DOHH2 (cell line): Measurements from ENCODE around the gene ABHD18.
A peak's percentile ranks its signal among the peaks of the same experiment; 100 is the strongest.

Experiments used
- H3F3A ChIP-seq: fragments of 200-600 bp; sonication (generic), shearing (Covaris generic); 2 replicates; pipeline ENCODE4 v1.6.0; 2016; ENCODE audit warnings: antibody characterized with exemption, mild to moderate bottlenecking; ENCODE audit not compliant: control insufficient read depth, insufficient read depth
- H3K27ac ChIP-seq: fragments of 200-600 bp; sonication (generic); 2 replicates; pipeline ENCODE4 v1.5.1; 2014; ENCODE audit warnings: low read depth, mild to moderate bottlenecking, low read length, moderate library complexity
- H3K27me3 ChIP-seq: fragments of 200-600 bp; sonication (generic); 2 replicates; pipeline ENCODE4 v1.6.1; 2014; ENCODE audit warnings: mild to moderate bottlenecking, low read length, mixed read lengths; ENCODE audit not compliant: control insufficient read depth
- H3K36me3 ChIP-seq: fragments of 200-600 bp; sonication (generic); 2 replicates; pipeline ENCODE4 v1.6.1; 2014; ENCODE audit warnings: mild to moderate bottlenecking, low read length, moderate library complexity, mixed read lengths; ENCODE audit not compliant: control insufficient read depth
- H3K4me1 ChIP-seq: fragments of 200-600 bp; sonication (generic); 2 replicates; pipeline ENCODE4 v1.6.1; 2014; ENCODE audit warnings: mild to moderate bottlenecking, low read length, mixed read lengths; ENCODE audit not compliant: control insufficient read depth
- H3K4me2 ChIP-seq: fragments of 200-600 bp; sonication (generic); 2 replicates; pipeline ENCODE4 v1.6.0; 2014; ENCODE audit warnings: mild to moderate bottlenecking, low read length, moderate library complexity
- H3K4me3 ChIP-seq: fragments of 200-600 bp; sonication (generic); 2 replicates; pipeline ENCODE4 v1.5.1; 2014; ENCODE audit warnings: mild to moderate bottlenecking, low read length, mixed read lengths
- H3K79me2 ChIP-seq: fragments of 200-600 bp; sonication (generic); 2 replicates; pipeline ENCODE4 v1.6.1; 2014; ENCODE audit warnings: mild to moderate bottlenecking, low read length, mixed read lengths; ENCODE audit not compliant: control insufficient read depth
- H3K9me2 ChIP-seq: fragments of 200-600 bp; sonication (generic); replicated peaks from 2 replicates; pipeline ENCODE4 v1.6.1; 2014; ENCODE audit warnings: mild to moderate bottlenecking, low read length, mixed read lengths; ENCODE audit not compliant: control insufficient read depth
- H3K9me3 ChIP-seq: fragments of 200-600 bp; sonication (generic); 2 replicates; pipeline ENCODE4 v1.6.1; 2014; ENCODE audit warnings: antibody characterized with exemption, low read length, mixed read lengths; ENCODE audit not compliant: control insufficient read depth, insufficient read depth
- H4K20me1 ChIP-seq: fragments of 200-600 bp; sonication (generic); 2 replicates; pipeline ENCODE4 v1.6.0; 2014; ENCODE audit warnings: low read depth, mild to moderate bottlenecking, antibody characterized with exemption, low read length, moderate library complexity; ENCODE audit not compliant: control insufficient read depth, insufficient read depth
- EZH2phosphoT487 ChIP-seq: fragments of 200-600 bp; sonication (generic); IDR thresholded peaks from 2 replicates; pipeline ENCODE4 v1.6.1; 2017; ENCODE audit warnings: borderline replicate concordance, mild to moderate bottlenecking, antibody characterized with exemption, low read length, moderate library complexity, mixed read lengths
- TF ChIP-seq, protein P1 (sequence below): fragments of 200-600 bp; sonication (generic); IDR thresholded peaks from one replicate; pipeline ENCODE4 v1.5.1; 2014; ENCODE audit warnings: antibody characterized with exemption, mild to moderate bottlenecking, low read depth, low read length; ENCODE audit not compliant: poor library complexity, severe bottlenecking

The ABHD18 gene

GRCh38 chr4:127965062-127965802 lies at the start of gene ABHD18, which contains the start of gene MFSD8:
Gene ABHD18 (plus strand): TSS chr4:127965406. CDS start chr4:127982956, 17,550 bp downstream.
Gene MFSD8 (minus strand): TSS chr4:127965173. CDS start chr4:127965133, 40 bp downstream.
- peaks cover 85% of the 10 kb centered on the region for H3K79me2 ChIP-seq
- H3K4me2 ChIP-seq: peak within 1 kb of the TSS; percentile 93
- H3K9me3 ChIP-seq: no peaks in the 10 kb centered on the region
- H3K27ac ChIP-seq: peak within 1 kb of the TSS; percentile 74
- no peaks in the 10 kb centered on the region for H3F3A ChIP-seq
- no peaks in the 10 kb centered on the region for H3K9me2 ChIP-seq
- H3K4me3 ChIP-seq: peak within 1 kb of the TSS; percentile 92
- no peaks in the 10 kb centered on the region for H3K27me3 ChIP-seq
- H3K4me1 ChIP-seq: peaks cover 10% of the 10 kb centered on the region
- TF ChIP-seq EZH2phosphoT487: no peak
- TF ChIP-seq, protein P1, sequence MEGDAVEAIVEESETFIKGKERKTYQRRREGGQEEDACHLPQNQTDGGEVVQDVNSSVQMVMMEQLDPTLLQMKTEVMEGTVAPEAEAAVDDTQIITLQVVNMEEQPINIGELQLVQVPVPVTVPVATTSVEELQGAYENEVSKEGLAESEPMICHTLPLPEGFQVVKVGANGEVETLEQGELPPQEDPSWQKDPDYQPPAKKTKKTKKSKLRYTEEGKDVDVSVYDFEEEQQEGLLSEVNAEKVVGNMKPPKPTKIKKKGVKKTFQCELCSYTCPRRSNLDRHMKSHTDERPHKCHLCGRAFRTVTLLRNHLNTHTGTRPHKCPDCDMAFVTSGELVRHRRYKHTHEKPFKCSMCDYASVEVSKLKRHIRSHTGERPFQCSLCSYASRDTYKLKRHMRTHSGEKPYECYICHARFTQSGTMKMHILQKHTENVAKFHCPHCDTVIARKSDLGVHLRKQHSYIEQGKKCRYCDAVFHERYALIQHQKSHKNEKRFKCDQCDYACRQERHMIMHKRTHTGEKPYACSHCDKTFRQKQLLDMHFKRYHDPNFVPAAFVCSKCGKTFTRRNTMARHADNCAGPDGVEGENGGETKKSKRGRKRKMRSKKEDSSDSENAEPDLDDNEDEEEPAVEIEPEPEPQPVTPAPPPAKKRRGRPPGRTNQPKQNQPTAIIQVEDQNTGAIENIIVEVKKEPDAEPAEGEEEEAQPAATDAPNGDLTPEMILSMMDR: peak; percentile 14
- no peaks in the 10 kb centered on the region for H4K20me1 ChIP-seq
- H3K36me3 ChIP-seq: peaks cover 15% of the 10 kb centered on the region

DNA sequence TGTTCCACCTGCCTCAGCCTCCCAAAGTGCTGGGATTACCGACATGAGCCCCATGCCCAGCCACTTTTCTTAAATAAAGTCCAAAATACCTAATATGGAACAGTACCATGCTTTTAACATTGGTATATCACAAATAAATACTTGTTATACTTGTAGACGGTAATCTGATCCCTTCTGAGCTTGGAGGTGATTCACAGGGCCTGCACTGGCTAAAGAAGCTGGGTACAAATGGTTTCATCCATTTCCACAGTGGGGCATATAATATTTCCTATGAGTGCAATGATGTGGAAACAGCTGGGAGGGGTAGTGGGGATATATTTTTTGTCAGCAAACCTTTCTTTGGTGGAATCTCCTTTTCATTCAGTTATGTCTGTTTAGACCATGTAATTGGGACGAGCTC lies 48.7 kb upstream of the ABHD18 start:
- H3K9me2 ChIP-seq: no peaks in the 10 kb centered on the region
- H3K79me2 ChIP-seq: no peaks in the 10 kb centered on the region
- H3K9me3 ChIP-seq: no peaks in the 10 kb centered on the region
- peaks cover 10% of the 10 kb centered on the region for H3K36me3 ChIP-seq
- no peaks in the 10 kb centered on the region for H4K20me1 ChIP-seq
- no peak overlapping the region for H3K4me3 ChIP-seq
- TF ChIP-seq, protein P1: no peak
- no peak for TF ChIP-seq EZH2phosphoT487
- no peaks in the 10 kb centered on the region for H3K27me3 ChIP-seq
- H3K4me1 ChIP-seq: no peaks in the 10 kb centered on the region
- no peaks in the 10 kb centered on the region for H3F3A ChIP-seq
- H3K4me2 ChIP-seq: no peak overlapping the region
- no peak overlapping the region for H3K27ac ChIP-seq

DNA sequence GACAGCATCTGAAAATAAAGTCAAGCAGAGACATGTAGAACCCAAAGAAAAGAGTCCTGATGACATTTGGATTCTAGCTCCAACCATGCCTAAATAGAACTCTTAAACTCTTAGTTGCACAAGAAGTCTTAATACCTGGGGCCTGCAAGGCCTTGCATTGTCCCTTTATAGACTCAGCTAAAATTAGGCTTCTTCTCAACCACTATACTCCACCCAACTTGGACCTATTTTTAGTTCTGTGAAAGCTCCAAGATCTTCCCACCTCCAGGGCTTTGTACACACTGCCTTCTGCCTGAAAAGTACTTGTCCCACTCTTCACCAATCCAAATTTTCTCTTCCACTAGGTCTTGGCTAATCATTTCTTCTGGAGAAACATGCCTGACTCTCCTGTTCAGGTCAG lies 48.1 kb upstream of the ABHD18 start:
- Histone ChIP-seq H3K27ac (no peak overlapping the region), H4K20me1 (no peaks in the 10 kb centered on the region), H3K9me2 (no peaks in the 10 kb centered on the region), H3K4me3 (no peak overlapping the region), H3K4me2 (no peak overlapping the region), H3K27me3 (no peaks in the 10 kb centered on the region), H3K36me3 (peaks cover 11% of the 10 kb centered on the region), H3K9me3 (no peaks in the 10 kb centered on the region), H3K4me1 (no peaks in the 10 kb centered on the region), H3K79me2 (no peaks in the 10 kb centered on the region), H3F3A (no peaks in the 10 kb centered on the region)
- TF ChIP-seq, protein P1: no peak
- no peak for TF ChIP-seq EZH2phosphoT487
